Stomach (tissue), 4 donors: ENCODE measurements around the gene GYG1.

Source experiments
- EP300 ChIP-seq: sonication (generic); formaldehyde crosslinking; IDR thresholded peaks from one replicate; pipeline ENCODE4 v1.6.1; 2017; ENCODE audit warnings: antibody characterized with exemption
- POLR2A ChIP-seq, 4 donors: fragments of 450-650 bp; IDR thresholded peaks; one replicate each; pipeline ENCODE4 v1.6.1; 2016; ENCODE audit warnings: antibody characterized with exemption in 4 of 4, control low read depth in 2 of 4, mild to moderate bottlenecking in 1 of 4, moderate library complexity in 1 of 4
- POLR2AphosphoS5 ChIP-seq, 3 donors: sonication (generic); formaldehyde crosslinking; IDR thresholded peaks; one replicate each; pipeline ENCODE4 v1.6.1; 2016; ENCODE audit warnings: antibody characterized with exemption in 3 of 3
- TF ChIP-seq, protein P1 (sequence below), 7 experiments: fragments of 450-650 bp in 4 of 7; fragments of 200-600 bp in 3 of 7; sonication (generic) in 3 of 7; IDR thresholded peaks; one replicate each; pipeline ENCODE4 v1.5.1; 2016 to 2019; ENCODE audit warnings: antibody characterized with exemption in 7 of 7, control low read depth in 2 of 7, mild to moderate bottlenecking in 1 of 7

- TF ChIP-seq, protein P1, sequence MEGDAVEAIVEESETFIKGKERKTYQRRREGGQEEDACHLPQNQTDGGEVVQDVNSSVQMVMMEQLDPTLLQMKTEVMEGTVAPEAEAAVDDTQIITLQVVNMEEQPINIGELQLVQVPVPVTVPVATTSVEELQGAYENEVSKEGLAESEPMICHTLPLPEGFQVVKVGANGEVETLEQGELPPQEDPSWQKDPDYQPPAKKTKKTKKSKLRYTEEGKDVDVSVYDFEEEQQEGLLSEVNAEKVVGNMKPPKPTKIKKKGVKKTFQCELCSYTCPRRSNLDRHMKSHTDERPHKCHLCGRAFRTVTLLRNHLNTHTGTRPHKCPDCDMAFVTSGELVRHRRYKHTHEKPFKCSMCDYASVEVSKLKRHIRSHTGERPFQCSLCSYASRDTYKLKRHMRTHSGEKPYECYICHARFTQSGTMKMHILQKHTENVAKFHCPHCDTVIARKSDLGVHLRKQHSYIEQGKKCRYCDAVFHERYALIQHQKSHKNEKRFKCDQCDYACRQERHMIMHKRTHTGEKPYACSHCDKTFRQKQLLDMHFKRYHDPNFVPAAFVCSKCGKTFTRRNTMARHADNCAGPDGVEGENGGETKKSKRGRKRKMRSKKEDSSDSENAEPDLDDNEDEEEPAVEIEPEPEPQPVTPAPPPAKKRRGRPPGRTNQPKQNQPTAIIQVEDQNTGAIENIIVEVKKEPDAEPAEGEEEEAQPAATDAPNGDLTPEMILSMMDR (IDR thresholded peaks at IDR 0.05), result peak in 5 of 7 experiments; percentile 35 to 75 (median 67)
- TF ChIP-seq POLR2AphosphoS5 (IDR thresholded peaks at IDR 0.05), result peak in 1 of 3 donors; percentile 47
- no peak for TF ChIP-seq POLR2A (IDR thresholded peaks at IDR 0.05)
- no peak for TF ChIP-seq EP300
Observed at GRCh38 chr3:148943506-148944205, 47.7 kb upstream of the GYG1 start.
